Right ventricle myocardium superior (tissue), 1 donor: ENCODE measurements around the gene PTPRN2. TPM values are rescaled to one million over a fixed set of nuclear protein-coding genes. Genes with fewer than 3 reads are reported as not detected.
A peak's percentile ranks its signal among the peaks of the same experiment; 100 is the strongest.
"Not testable (repeated sequence)": the region's sequence is repeated elsewhere in the genome, so short reads cannot be mapped to it uniquely, and the experiment has no call there.

Experiments used
- ATAC-seq: fragments of 200-7000 bp; cut with Tn5 transposase; one replicate; pipeline ENCODE4 v1.9.1; 2020; ENCODE audit warnings: mild to moderate bottlenecking; ENCODE audit not compliant: poor library complexity
- DNase-seq: peaks from one replicate; pipeline ENCODE4 v3.0.0-alpha.2; 2020
- intact Hi-C: fragments of 100-400 bp; cut with DNase I; formaldehyde crosslinking; loops from one replicate; pipeline ENCODE4 v1.11.2; 2022
- total RNA-seq: library from RNA; stranded (reverse); fragmentation: NEBNext Ultra II Directional; extraction: Animal tissue kit (Norgen Biotek cat#: 25700); gene quantifications from one replicate; pipeline ENCODE4 v1.2.1, GENCODE V29; 2021
- donor health status: DM: no; HTN: yes; CAD: no; lungs with severe emphysema.

The PTPRN2 gene
- total RNA-seq, 1 donor from 2014 or later: 1.2 TPM

DNA sequence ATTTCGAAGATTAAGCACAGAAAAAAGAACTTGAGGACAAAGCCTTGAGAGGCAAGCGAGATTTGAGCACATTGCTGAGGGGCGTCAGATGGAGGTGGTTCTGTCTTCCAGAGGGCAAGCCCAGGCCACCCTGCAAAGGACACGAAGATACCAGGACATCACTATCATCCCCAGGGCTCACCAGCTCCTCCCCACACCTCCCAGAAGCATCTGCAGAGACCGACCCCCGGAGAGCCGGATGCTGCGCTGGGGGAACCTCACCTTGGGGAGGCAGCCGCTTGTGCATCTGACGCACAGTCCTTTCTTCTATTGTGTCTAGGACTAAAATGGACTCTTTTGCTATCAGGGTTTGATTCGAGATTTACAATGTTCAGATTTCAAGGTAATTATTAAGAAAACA lies 991.2 kb downstream of the PTPRN2 start:
- DNase-seq (no peak), ATAC-seq (no peak)
- intact Hi-C loops: no loop called here

DNA sequence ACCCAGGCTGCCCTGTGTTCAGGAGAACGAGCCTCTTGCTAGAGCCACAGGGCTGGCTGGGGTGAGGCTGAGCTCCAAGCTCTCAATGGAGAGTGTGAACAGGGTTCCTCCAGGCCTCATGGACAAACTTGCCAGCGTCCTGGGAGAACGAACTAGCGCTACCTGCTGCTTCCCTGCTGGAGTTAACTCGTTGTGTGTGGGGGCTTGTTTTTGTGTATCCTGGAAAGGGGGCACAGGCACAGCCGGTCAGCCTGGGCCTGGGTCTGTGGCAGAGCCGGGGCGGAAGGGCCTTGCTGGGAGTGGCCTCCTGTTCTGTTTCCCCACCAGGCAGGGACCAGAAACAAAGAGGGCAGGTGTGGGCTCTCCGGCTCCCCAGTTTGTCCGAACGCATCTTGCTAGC lies 991.6 kb downstream of the PTPRN2 start:
- intact Hi-C loops: no loop called here
- ATAC-seq (no peak), DNase-seq (no peak)

DNA sequence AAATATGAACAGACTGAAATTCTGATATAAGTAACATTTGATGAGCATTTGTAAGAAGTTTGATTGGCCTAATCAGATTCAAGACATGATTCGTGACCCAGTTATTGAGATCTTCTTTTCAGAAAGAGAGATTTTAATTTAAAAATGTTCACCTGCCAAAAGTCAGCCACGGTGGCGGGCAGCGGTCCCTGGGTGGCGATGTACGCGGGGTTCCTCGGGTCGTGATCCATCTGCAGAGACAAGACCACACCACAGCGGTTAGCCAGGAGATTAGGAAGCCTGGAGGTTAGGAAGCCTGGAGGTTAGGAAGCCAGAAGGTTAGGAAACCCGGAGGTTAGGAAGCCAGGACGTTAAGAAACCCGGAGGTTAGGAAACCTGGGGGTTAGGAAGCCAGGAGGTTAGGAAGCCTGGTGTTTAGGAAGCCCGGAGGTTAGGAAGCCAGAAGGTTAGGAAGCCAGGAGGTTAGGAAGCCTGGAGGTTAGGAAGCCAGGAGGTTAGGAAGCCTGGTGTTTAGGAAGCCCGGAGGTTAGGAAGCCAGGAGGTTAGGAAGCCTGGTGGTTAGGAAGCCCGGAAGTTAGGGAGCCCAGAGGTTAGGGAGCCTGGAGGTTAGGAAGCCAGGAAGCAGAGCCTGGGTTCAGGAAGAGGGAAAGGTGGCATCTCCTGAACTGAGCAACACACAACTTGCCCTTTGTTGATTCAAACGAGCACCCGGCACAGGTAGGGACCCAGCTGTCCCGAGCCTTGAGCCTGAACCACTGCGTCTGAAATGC lies 992.4 kb downstream of the PTPRN2 start:
- DNase-seq: no peak
- intact Hi-C loops: no loop called here
- no peak for ATAC-seq

DNA sequence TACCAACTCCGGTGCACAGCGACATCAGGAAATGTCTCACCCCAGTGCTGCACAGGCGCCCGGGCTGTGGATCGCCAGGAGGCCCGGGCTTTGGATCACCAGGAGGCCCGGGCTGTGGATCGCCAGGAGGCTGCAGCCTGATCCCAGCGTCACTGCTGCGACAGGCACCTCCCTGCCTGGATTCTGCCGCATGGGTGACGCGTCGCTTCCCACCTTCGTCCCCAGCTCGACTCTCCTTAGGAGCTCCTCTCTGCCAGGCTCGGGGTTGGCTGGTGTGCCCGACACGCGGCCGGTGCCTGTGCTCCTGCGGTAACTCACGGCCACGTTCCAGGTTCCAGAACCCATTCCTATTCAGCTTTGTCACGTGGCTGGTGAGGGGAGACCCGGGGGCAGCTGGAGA lies 993.3 kb downstream of the PTPRN2 start:
- intact Hi-C loops: no loop called here
- DNase-seq (no peak), ATAC-seq (no peak)

DNA sequence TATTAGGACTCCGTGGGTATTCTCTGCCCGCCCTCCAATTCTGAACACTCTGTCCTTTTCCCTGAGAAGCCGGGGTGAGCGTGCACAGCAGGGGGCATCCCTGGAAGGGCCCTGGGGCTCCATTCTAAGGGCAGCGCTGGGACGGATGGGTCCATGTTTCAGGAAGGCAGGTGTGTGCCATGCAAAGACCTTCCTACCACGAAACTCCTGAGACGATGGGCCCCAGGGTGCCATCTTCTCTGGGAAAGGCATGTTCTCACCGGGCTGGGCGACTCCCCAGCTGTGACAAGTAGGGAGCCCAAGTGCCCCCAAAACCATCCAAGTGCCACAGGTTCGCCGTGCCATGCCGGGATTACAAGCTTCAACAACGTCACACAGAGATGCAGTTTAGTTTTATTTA lies 994.1 kb downstream of the PTPRN2 start:
- no peak for ATAC-seq
- intact Hi-C loops: no loop called here
- DNase-seq: no peak

DNA sequence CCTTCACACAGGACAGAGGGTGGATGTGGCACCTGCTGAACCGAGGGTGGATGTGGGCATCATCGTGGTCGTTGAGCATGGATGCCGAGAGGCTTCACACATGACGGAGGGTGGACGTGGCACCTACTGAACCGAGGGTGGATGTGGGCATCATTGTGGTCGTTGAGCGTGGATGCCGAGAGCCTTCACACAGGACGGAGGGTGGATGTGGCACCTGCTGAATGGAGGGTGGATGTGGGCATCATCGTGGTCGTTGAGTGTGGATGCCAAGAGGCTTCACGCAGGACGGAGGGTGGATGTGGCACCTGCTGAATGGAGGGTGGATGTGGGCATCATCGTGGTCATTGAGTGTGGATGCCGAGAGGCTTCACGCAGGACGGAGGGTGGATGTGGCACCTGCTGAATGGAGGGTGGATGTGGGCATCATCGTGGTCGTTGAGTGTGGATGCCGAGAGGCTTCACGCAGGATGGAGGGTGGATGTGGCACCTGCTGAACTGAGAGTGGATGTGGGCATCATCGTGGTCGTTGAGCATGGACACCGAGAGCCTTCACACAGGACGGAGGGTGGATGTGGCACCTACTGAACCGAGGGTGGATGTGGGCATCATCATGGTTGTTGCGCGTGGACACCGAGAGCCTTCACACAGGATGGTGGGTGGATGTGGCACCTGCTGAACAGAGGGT lies 994.8 kb downstream of the PTPRN2 start:
- ATAC-seq, intact Hi-C loops, DNase-seq: not testable (repeated sequence)

DNA sequence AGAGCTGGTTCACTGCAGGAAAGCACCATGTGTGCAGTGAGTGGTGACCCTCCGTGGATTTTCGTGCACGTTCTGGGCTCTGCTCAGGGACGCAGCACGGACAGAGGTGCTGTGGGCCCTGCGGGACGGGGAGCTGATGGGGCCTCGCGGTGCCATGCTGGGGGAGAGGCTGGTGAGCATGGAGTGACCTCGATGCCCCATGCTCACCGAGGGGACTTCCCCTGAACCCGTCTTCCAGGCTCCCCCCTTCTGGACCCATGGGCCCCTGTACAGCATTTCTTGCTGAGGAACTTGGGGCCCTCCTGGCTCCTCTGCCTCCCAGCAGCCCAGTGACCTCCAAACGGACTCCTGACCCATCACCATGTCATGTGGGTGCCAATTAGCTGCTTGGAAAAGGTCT lies 997.1 kb downstream of the PTPRN2 start:
- intact Hi-C loops: no loop called here
- ATAC-seq (no peak), DNase-seq (no peak)

DNA sequence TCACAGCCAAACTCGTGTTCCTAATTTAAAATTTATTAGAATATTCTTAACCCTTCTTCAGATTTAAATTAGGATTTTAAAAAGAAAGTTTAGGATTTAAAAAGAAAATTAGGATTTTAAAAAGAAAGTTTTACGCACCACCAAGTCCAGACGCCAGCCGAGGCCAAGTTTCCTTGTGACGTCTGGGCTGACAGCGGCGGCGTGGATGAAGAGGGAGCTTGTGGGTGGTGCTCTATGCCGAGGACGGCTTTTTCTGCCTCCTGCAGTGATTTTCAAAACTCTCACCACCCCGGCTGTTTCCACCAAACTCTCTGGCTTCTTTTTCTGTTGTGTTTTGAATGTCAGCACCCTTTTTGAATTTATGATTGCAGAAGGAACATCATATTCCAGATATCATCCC lies 997.9 kb downstream of the PTPRN2 start:
- ATAC-seq: peak; percentile 51
- no peak for DNase-seq
- intact Hi-C loops: no loop called here

DNA sequence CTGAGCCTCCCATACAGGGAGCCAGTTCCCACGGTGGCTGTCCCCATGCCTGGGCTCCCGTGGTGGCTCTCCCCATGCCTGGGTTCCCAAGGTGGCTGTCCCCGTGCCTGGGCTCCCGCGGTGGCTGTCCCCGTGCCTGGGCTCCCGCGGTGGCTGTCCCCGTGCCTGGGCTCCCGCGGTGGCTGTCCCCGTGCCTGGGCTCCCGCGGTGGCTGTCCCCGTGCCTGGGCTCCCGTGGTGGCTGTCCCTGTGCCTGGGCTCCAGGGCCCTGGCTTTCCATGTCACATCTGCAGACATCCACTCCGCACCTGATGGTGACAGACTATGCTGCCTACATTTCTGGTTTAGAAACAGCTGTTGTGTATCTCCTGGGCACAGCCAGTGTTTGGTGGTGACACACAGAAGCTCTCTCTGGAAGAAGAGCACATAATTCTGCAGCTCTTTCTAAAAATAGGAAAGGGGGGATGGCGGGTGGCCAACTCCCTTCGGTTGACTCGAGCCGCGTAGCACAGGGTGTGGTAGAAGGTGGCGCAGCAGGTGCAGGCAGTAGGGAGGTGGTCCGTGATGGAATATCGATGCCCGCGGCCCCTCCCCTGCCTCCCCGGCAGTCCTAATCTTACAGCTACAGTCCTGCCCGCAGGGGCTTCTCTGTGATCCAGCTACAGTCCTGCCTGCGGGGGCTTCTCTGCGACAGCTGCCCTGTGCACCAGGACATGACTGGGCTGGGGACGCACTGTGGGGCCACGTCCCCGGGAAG lies 999.6 kb downstream of the PTPRN2 start:
- intact Hi-C loops: no loop called here
- DNase-seq (no peak), ATAC-seq (no peak)

DNA sequence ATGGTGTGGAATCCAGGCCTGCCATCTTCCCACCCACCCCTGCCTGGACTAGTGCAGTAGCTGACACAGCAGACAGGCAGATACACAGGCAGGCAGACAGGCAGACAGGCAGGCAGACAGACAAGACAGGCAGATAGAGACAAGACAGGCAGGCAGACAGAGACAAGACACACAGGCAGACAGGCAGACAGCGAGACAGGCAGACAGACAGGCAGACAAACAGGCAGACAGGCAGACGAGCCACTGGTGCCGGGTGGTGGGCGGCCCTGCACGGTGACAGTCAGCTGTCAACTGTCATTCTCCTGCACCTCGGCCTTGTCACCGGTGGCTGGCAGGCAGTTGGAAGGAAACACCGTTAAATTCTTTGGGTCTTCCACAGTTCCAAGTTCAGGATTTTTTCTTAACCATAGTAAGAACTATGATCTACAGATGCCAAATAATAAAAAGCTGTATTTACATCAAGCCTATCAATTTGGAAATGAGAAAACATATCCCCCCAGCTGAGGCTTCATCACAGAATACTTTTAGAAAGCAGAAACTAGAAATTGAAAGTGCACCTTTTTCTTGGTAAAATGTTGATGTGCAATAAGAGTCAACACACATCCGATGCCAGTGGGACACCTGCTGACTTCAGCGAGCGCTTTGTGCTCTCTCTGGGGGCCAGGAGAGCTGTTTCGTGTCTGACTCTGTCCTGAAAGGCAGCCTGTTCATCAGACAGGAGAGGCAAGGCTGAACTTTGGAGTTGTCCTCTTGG lies 1000.4 kb downstream of the PTPRN2 start:
- intact Hi-C loops: no loop called here
- no peak for ATAC-seq
- DNase-seq: no peak

DNA sequence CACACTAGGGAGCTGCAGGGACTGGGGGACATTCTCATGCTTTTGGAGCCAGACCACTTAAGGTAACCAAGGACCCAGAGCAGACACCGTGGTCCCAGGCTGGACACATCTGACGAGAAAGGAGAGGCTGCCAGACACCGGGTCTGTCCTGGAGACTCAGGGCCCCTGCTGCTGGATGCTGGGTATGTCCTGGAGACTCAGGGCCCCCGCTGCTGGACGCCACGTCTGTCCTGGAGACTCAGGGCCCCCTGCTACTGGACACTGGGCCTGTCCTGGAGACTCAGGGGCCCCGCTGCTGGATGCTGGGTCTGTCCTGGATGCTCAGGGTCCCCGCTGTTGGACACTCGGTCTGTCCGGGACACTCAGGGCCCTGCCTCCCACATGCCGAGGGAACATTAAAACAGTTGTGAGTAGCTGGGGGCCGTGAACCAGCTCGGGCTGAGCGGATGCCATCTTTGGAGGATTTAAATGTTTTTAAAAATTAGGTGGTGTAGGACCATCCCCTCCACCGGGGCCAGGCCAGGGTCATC lies 1001.1 kb downstream of the PTPRN2 start:
- ATAC-seq (no peak), DNase-seq (no peak)
- intact Hi-C loops: no loop called here

DNA sequence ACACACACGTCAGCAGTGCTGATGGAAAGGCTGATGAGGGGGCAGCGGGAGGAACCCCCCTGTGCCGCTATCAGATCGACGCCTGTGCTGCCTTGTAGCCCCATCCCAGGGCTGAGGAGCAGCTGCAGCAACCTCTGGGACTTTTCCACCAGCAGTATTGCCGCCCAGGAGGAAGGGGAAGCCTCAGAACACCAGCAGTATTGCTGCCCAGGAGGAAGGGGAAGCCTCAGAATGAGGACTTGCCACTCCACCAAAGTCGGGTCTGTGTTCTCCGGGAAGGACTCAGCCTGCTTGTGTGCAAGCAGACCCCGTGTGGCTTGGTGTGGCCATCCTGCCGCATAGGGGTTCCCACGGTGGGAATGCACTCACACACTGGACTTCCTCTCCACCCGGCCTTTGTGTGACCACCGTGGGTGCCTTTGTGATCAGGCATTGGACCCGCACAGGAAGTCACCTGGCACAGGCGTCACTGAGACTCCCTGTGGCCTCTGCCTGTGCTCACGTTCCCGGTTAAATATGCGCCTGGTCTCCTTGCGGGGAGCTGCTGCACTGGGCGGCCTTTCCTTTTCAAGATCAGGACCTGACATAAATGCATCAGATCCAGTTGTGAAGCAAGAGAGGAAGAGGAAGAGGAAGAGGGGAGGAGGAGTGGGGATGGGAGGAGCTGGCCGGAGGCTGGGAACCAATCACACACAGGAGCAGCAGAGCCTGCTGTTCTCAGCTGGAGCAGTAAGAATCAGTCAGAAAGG lies 1002.3 kb downstream of the PTPRN2 start:
- ATAC-seq (peak; percentile 48), DNase-seq (no peak)
- intact Hi-C loops: no loop called here

DNA sequence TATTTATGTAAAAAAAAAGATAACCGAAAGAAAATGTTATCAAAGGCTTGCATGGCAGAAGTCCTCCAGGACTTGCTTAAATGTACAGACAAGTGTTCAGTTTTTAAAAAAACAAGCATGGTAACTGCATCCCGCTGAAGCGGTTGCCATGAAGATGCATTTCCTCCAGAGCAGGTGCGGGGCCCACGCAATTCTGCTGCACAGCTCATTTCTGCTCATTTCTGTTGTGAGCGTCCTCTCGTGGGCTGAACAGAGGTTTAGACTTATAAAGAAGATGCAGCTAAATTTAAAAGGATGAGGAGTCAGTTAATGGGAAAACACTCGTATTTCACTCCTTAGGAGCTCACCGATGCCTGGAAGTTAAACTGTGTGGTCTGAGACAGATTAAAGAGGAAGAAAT lies 1003.2 kb downstream of the PTPRN2 start:
- DNase-seq: no peak
- intact Hi-C loops: no loop called here
- ATAC-seq: no peak

DNA sequence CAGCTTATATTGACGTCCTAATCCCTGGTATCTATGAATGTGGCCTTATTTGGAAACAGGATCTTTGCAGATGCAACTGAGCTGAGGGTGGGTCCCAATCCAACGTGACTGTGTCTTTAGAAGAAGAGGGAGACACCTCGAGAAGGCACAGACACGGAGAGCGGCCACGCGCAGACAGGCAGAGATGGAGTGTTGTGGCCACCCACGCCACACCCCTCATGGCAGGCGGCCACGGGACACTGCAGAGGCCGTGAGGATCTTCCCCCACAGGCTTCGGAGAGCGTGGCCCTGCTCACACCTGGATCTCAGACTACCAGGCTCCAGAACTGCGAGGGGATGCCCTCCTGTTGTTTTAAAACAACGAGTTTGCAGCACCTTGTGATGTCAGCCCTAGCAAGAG lies 1005.9 kb downstream of the PTPRN2 start:
- no peak for ATAC-seq
- no peak for DNase-seq
- intact Hi-C loops: no loop called here

DNA sequence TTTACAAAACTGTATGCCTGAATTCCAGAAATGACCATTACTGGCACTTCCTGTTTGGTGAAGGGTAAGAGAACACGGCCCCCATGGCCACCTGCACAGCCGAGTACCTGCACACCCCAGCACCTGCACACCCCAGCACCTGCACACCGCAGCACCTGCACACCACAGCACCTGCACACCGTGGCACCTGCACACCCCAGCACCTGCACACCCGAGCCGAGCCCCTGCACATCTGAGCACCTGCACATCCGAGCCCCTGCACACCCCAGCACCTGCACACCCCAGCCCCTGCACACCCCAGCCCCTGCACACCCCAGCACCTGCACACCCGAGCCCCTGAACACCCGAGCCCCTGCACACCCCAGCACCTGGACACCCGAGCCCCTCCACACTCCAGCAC lies 1007.3 kb downstream of the PTPRN2 start:
- no peak for DNase-seq
- intact Hi-C loops: no loop called here
- ATAC-seq: no peak

DNA sequence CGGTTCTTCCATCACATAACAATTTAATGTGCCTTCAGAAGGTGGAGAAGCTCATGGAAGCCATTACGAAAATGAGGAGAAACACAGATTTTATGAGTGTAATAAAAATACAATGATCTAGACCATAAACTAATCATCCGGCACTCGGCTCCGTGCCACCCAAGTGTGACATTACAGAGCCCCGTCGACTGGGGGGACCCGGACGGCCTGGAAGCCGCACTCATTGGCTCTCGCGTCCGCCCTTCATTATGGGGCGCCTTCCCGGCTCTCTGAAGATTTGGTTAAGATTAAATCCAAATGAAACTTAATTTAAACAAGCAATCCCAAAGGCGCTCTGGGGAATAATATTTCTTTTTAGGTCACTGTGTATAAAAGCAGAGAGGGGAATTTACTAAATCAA lies 1008.2 kb downstream of the PTPRN2 start:
- no peak for DNase-seq
- ATAC-seq: no peak
- intact Hi-C loops: no loop called here

DNA sequence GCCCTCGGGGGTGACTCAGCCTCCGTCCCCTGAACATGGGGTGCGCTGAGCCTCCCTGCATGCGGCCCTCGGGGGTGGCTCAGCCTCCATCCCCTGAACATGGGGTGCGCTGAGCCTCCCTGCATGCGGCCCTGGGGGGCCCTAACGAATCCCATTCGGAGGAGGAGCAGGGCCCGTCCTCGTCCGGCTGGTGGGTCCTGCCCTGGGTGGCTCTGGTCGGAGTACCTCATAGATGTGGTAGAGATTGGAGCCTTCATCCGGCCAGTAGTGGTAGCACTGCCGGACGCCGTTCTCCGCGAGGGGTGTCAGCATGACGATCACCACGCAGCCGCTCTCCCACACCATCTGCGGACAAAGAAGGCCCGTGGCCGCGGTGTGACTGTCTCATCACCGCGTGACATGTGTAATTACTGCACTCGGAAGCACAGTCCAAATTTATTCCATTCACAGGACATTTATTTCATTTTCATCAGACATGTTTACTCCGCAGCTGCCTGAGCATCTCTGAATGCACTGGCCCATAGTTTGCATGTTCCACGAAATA lies 1009.8 kb downstream of the PTPRN2 start:
- DNase-seq (no peak), ATAC-seq (no peak)
- intact Hi-C loops: no loop called here

DNA sequence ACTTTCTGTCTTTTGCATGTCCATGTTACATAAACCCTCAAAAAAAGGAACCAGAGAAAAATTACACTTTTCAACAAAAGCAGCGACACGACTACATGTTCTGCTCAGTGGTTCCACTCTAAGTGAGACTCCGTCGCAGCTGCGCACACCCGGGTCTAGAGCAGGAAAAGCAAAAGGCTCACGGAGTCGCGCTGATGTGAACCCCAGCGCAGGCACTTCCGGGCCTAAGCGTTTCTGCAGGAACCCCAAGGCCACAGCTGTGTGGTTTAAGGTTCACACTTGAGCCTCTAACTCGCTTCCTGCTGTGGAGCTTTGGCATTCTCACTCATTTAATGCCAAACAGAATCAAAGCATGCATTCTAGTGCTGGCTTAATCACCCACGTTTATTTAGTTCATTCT lies 1010.6 kb downstream of the PTPRN2 start:
- intact Hi-C loops: no loop called here
- no peak for ATAC-seq
- no peak for DNase-seq
